Hepatocyte (in vitro differentiated cells): Measurements from ENCODE around the gene MAPKAP1. TPM values are rescaled to one million over a fixed set of nuclear protein-coding genes. Genes with fewer than 3 reads are reported as not detected.

ENCODE experiments used
- DNase-seq: peaks from one replicate; pipeline ENCODE4 v3.0.0-alpha.2; 2016; ENCODE audit warnings: low spot score
- H2AFZ ChIP-seq: fragments of 200-600 bp; sonication (generic); 2 replicates; pipeline ENCODE4 v1.6.0; 2016; ENCODE audit warnings: antibody characterized with exemption, mild to moderate bottlenecking
- H3K27ac ChIP-seq: fragments of 200-600 bp; sonication (generic); 2 replicates; pipeline ENCODE4 v1.5.1; 2016; ENCODE audit warnings: mild to moderate bottlenecking
- H3K27me3 ChIP-seq: fragments of 200-600 bp; sonication (generic); 2 replicates; pipeline ENCODE4 v1.6.1; 2016
- H3K36me3 ChIP-seq: fragments of 200-600 bp; sonication (generic); replicated peaks from 2 replicates; pipeline ENCODE4 v1.5.1; 2016; ENCODE audit warnings: low read depth; ENCODE audit not compliant: insufficient read depth
- H3K4me1 ChIP-seq: fragments of 200-600 bp; sonication (generic); 2 replicates; pipeline ENCODE4 v1.5.1; 2016; ENCODE audit warnings: mild to moderate bottlenecking, moderate library complexity; ENCODE audit not compliant: insufficient read depth
- H3K4me2 ChIP-seq: fragments of 200-600 bp; sonication (generic); 2 replicates; pipeline ENCODE4 v1.6.0; 2016
- H3K4me3 ChIP-seq: fragments of 200-600 bp; sonication (generic); 2 replicates; pipeline ENCODE4 v1.5.1; 2016; ENCODE audit warnings: mild to moderate bottlenecking
- H3K79me2 ChIP-seq: fragments of 200-600 bp; sonication (generic); 2 replicates; pipeline ENCODE4 v1.6.0; 2017; ENCODE audit warnings: mild to moderate bottlenecking
- H3K9me2 ChIP-seq: fragments of 200-600 bp; sonication (generic); replicated peaks from 2 replicates; pipeline ENCODE4 v1.6.0; 2017; ENCODE audit warnings: mild to moderate bottlenecking; ENCODE audit not compliant: insufficient read depth
- H3K9me3 ChIP-seq: fragments of 200-600 bp; sonication (generic); 2 replicates; pipeline ENCODE4 v1.5.1; 2016; ENCODE audit warnings: low read depth, mild to moderate bottlenecking
- H4K20me1 ChIP-seq: fragments of 200-600 bp; sonication (generic); 2 replicates; pipeline ENCODE4 v1.6.0; 2016; ENCODE audit warnings: mild to moderate bottlenecking; ENCODE audit not compliant: insufficient read depth, poor library complexity, severe bottlenecking
- EZH2 ChIP-seq: fragments of 200-600 bp; sonication (generic); IDR thresholded peaks from 2 replicates; pipeline ENCODE4 v1.6.1; 2016; ENCODE audit warnings: antibody characterized with exemption, mild to moderate bottlenecking, borderline replicate concordance
- EZH2phosphoT487 ChIP-seq: fragments of 200-600 bp; sonication (generic); IDR thresholded peaks from one replicate; pipeline ENCODE4 v1.6.1; 2018; ENCODE audit warnings: antibody characterized with exemption, mild to moderate bottlenecking, low read depth, moderate library complexity; ENCODE audit not compliant: unreplicated experiment, severe bottlenecking
- WGBS: methylation state at CpG from one replicate; pipeline ENCODE4 v1.1.6; 2016; ENCODE audit warnings: low lambda C conversion rate; ENCODE audit errors: missing lambda C conversion rate; 5-methylcytosine and 5-hydroxymethylcytosine counted together
- polyA plus RNA-seq: library from polyadenylated mRNA; unstranded; fragments of >200 nt; fragmentation: Nextera tagmentation; extraction: Ambion mirVana; gene quantifications from 2 replicates; pipeline ENCODE4 v1.2.1, GENCODE V29; 2016
- total RNA-seq: library from RNA; depleted of rRNA; stranded (reverse); fragments of >200 nt; gene quantifications from 2 replicates; pipeline ENCODE4 v1.2.3, GENCODE V29; 2014
- TF ChIP-seq, protein P1 (sequence below): fragments of 200-600 bp; sonication (generic); IDR thresholded peaks from 2 replicates; pipeline ENCODE4 v1.5.1; 2016; ENCODE audit warnings: antibody characterized with exemption, mild to moderate bottlenecking; ENCODE audit not compliant: poor library complexity

Gene MAPKAP1
- total and polyA plus RNA-seq, 2 experiments from 2014 or later = 74.5 to 79.4 TPM

DNA sequence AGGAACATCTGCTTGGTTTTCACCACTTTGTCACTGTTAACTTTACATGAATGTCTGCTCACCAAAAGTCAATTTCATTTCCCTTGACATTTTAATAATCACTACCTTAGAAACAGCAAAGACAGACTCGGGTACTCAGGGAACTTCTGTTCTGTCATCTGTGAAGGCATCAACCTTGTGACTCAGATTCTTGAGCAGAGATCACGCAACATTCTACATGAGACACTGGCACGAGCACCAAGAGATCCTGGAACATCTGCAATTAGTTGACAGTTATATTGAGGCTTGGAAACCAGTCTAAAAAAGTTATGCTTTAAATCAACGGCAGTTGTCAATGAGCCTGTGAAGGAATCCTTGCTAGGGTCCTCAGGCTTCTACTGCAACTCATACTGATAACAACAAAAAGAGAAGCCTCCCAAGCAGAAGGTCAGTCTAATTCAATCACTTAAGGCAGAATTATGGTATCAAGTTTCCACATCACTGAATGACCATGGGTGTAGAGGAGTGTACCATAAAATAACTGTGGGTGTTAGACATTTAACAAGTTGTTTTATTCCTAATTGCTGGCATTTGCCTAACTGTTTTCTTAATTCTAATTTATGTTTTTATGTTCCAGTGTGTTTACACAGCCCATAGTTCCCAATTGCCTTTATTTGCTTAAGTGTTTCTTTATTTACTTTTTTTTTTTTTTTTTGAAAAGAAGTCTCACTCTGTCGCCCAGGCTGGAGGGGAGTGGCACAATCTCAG, 36.8 kb upstream of the MAPKAP1 start:
- H3K4me1 ChIP-seq = no peaks in the 10 kb centered on the region
- peaks cover 11% of the 10 kb centered on the region for H3K27me3 ChIP-seq
- H4K20me1 ChIP-seq = no peaks in the 10 kb centered on the region
- WGBS = 62% methylated on average over 5 of the region's 5 CpGs
- TF ChIP-seq EZH2phosphoT487 (no peak), EZH2 (no peak)
- TF ChIP-seq, protein P1, sequence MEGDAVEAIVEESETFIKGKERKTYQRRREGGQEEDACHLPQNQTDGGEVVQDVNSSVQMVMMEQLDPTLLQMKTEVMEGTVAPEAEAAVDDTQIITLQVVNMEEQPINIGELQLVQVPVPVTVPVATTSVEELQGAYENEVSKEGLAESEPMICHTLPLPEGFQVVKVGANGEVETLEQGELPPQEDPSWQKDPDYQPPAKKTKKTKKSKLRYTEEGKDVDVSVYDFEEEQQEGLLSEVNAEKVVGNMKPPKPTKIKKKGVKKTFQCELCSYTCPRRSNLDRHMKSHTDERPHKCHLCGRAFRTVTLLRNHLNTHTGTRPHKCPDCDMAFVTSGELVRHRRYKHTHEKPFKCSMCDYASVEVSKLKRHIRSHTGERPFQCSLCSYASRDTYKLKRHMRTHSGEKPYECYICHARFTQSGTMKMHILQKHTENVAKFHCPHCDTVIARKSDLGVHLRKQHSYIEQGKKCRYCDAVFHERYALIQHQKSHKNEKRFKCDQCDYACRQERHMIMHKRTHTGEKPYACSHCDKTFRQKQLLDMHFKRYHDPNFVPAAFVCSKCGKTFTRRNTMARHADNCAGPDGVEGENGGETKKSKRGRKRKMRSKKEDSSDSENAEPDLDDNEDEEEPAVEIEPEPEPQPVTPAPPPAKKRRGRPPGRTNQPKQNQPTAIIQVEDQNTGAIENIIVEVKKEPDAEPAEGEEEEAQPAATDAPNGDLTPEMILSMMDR = no peak
- H3K9me3 ChIP-seq = no peaks in the 10 kb centered on the region
- no peak overlapping the region for H2AFZ ChIP-seq
- DNase-seq = no peak
- peaks cover 5% of the 10 kb centered on the region for H3K79me2 ChIP-seq
- H3K4me3 ChIP-seq = no peak overlapping the region
- H3K36me3 ChIP-seq = no peaks in the 10 kb centered on the region
- no peak overlapping the region for H3K4me2 ChIP-seq
- H3K27ac ChIP-seq = no peak overlapping the region
- H3K9me2 ChIP-seq = no peaks in the 10 kb centered on the region

- Histone ChIP-seq H3K4me2 (no peak overlapping the region), H3K27me3 (peaks cover 8% of the 10 kb centered on the region), H3K9me3 (no peaks in the 10 kb centered on the region), H3K36me3 (no peaks in the 10 kb centered on the region), H3K27ac (no peak overlapping the region), H4K20me1 (no peaks in the 10 kb centered on the region), H3K9me2 (no peaks in the 10 kb centered on the region), H3K4me1 (no peaks in the 10 kb centered on the region), H3K4me3 (no peak overlapping the region), H3K79me2 (no peaks in the 10 kb centered on the region), H2AFZ (no peak overlapping the region)
- no peak for DNase-seq
- TF ChIP-seq, protein P1 = no peak
- TF ChIP-seq EZH2 (no peak), EZH2phosphoT487 (no peak)
- 84% methylated on average over 3 of the region's 3 CpGs for WGBS
These were observed 35.6 kb upstream of the MAPKAP1 start for GRCh38 chr9:125742657-125743056.

- Histone ChIP-seq H2AFZ (no peak overlapping the region), H3K9me2 (no peaks in the 10 kb centered on the region)
- 93% methylated on average over 3 of the region's 3 CpGs for WGBS
These were observed 32.4 kb upstream of the MAPKAP1 start for GRCh38 chr9:125739436-125739835.

DNA sequence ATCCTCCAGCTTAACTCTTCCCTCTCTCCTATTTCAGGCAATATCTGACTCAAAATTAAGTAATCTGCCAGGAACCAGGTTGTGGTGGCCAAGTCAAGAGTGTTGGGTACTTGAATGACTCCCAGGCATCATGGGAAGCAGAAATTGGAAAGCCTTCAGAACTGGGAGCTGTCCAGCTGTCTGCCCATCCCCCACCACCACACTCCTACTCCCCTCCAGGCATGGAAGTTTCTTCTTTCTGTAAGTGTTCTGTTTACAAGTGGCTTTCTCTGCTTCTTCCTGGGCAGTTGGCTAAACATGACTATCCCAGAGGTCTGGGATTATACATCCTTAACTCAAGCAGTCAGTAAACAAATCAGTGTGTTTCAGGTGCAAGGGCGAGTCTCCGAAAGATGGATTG, 25.6 kb upstream of the MAPKAP1 start:
- Histone ChIP-seq H3K27me3 (no peaks in the 10 kb centered on the region), H3K4me1 (no peaks in the 10 kb centered on the region), H2AFZ (no peak overlapping the region), H3K4me3 (no peak overlapping the region), H3K9me2 (no peaks in the 10 kb centered on the region), H3K36me3 (no peaks in the 10 kb centered on the region), H3K4me2 (no peak overlapping the region), H3K27ac (no peak overlapping the region), H4K20me1 (no peaks in the 10 kb centered on the region), H3K79me2 (no peaks in the 10 kb centered on the region), H3K9me3 (no peaks in the 10 kb centered on the region)
- no peak for TF ChIP-seq EZH2
- no peak for TF ChIP-seq EZH2phosphoT487
- TF ChIP-seq, protein P1 = no peak
- DNase-seq = peak; percentile 40
- 62% methylated on average over 2 of the region's 2 CpGs for WGBS

More at GRCh38 chr9:125739436-125739835, 32.4 kb upstream of the MAPKAP1 start:
- no peak overlapping the region for H3K27ac ChIP-seq
- H3K4me3 ChIP-seq = no peak overlapping the region
- no peak for TF ChIP-seq EZH2phosphoT487
- H3K4me1 ChIP-seq = no peaks in the 10 kb centered on the region
- no peaks in the 10 kb centered on the region for H4K20me1 ChIP-seq
- no peak overlapping the region for H3K4me2 ChIP-seq
- H3K36me3 ChIP-seq = no peaks in the 10 kb centered on the region
- no peaks in the 10 kb centered on the region for H3K79me2 ChIP-seq
- no peak for DNase-seq
- H3K27me3 ChIP-seq = peaks cover 8% of the 10 kb centered on the region
- no peaks in the 10 kb centered on the region for H3K9me3 ChIP-seq
